GM10248 (cell line): ENCODE data around the gene C16orf95.

ENCODE experiments used
- CTCF ChIA-PET: fragments of 300-600 bp; sonication (Branson Sonifier 250); formaldehyde crosslinking; extraction: SDS; loops from one replicate; lab custom pipeline; 2021; ENCODE audit warnings: antibody characterized with exemption; lab: Yijun Ruan, JAX
- POLR2A ChIA-PET: fragments of 350-650 bp; sonication (Branson Sonifier 250); formaldehyde crosslinking; extraction: SDS; loops from one replicate; lab custom pipeline; 2020; ENCODE audit warnings: antibody characterized with exemption; lab: Yijun Ruan, JAX
- DNase-seq: peaks from one replicate; pipeline ENCODE4 v3.0.0; 2012; ENCODE audit errors: extremely low spot score
- TF ChIP-seq, protein P1 (sequence below): IDR thresholded peaks from 2 replicates; pipeline ENCODE4 v1.5.1; 2012; ENCODE audit warnings: mild to moderate bottlenecking, low read depth; ENCODE audit errors: extremely low read depth, missing control alignments, control extremely low read depth

The C16orf95 gene

DNA sequence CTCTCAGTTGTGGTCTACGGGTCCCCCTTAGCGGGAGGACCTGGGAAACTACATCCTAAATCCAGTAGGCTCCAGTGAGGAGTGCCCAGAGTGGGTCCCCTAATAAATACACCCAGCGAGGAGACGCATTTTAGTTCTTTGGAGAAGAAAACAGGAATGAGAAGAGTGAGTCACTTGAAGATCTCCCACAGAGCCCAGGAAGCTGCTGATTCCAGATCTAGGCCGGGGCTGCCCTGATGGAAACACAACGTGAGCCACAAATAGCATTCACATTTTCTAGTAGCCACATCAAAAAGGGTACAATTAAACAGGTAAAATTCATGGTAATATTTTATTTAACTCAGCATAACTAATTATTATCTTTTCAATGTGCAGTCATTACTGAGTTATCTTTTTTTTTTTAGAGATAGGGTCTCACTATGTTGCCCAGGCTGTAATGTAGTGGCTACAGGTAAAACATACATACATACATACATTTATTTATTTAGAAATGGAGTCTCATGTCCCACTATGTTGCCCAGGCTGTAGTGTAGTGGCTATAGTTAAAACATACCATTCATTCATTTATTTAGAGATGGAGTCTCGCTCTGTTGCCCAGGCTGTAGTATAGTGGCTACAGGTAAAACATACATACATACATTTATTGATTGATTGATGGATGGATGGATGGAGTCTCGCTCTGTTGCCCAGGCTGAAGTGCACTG, 44.9 kb upstream of the C16orf95 start:
- no peak for DNase-seq
- ChIA-PET POLR2A (no interaction called here), CTCF (no interaction called here)
- TF ChIP-seq, protein P1, sequence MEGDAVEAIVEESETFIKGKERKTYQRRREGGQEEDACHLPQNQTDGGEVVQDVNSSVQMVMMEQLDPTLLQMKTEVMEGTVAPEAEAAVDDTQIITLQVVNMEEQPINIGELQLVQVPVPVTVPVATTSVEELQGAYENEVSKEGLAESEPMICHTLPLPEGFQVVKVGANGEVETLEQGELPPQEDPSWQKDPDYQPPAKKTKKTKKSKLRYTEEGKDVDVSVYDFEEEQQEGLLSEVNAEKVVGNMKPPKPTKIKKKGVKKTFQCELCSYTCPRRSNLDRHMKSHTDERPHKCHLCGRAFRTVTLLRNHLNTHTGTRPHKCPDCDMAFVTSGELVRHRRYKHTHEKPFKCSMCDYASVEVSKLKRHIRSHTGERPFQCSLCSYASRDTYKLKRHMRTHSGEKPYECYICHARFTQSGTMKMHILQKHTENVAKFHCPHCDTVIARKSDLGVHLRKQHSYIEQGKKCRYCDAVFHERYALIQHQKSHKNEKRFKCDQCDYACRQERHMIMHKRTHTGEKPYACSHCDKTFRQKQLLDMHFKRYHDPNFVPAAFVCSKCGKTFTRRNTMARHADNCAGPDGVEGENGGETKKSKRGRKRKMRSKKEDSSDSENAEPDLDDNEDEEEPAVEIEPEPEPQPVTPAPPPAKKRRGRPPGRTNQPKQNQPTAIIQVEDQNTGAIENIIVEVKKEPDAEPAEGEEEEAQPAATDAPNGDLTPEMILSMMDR, result no peak

DNA sequence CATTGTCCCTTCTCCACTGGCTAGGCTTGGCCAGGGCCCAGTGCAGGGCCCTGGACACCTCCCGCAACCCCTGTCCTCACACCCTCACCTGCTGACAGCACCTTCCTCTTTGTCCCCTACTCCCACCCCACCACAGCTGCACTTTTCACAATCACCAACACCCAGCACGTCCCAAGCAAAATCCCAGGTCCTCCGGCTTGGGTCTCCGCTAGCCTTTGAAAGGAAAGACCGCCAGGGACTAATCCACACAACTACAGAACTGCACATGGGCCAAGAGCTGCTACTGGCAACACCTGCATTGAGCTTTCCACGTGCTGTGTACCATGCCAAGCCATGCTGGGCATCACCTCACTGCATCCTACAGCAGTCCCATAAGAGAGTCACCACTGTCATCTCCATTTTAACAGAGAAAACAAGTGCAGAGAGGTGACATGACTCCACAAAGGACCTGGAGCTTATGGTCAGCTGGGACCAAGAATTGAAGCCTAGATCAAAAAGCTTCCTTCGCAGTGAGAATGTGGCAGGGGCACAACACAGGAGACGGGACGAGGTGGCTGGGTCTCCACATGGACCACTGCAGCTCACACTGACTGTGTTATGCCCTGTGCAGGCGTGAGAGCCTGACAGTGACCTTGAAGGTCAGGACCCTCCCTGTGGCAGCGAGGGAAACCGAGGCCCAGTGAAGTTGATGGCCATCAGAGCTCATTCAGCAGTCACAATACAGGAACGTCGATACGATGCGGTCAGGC, 43.8 kb upstream of the C16orf95 start:
- ChIA-PET CTCF (interaction anchor here (0.9 to 2.1 kb wide), 2 partner anchors 9 to 22 kb away, joined by 3 to 6 read pairs; partner anchors contain the start of gene FBXO31), POLR2A (no interaction called here)
- TF ChIP-seq, protein P1, result no peak
- no peak for DNase-seq

DNA sequence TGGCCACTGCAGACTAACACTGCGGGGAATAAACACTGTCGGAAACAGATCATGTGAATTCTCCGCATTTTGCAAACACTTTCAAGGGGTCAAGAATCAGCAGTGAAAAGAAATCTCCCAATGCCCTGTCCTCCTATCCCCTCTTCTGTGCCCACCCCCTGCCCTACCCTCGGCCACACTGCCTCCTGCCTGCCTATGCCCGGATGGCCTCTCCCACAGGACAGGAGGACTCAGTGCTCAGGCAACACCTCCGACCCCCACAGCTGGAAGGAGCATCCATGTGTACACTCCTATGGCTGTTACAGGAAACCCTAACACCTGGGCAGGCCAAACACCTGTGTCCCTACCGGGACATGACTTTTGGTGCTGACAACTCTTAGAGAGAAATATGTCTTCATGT, 41.9 kb upstream of the C16orf95 start:
- POLR2A ChIA-PET, result no interaction called here
- CTCF ChIA-PET, result interaction anchor here (0.9 to 1.6 kb wide), 3 partner anchors 10 to 42 kb away, joined by 3 to 7 read pairs (median 3); partner anchors contain the start of gene C16orf95
- TF ChIP-seq, protein P1, result no peak
- DNase-seq, result no peak

DNA sequence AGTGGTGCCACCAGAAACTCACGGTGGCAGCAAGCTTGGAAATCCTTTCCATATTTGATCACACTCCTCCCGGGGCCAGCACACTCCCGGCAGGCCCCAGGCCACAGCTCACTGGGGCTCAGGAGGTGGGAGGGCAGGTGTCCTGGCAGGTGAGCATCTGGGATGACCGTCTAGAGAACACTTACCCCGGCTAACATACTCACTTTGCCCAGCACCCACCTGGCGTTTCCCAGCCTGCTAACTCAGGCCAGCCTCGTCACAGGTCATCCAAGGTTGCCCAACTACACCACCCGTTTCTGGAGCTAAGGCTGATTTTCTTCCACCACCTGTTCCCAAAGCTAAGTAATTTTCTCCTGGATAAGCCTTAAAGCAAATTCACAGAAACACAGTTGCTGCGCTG, 41.5 kb upstream of the C16orf95 start:
- POLR2A ChIA-PET, result no interaction called here
- TF ChIP-seq, protein P1, result no peak
- DNase-seq, result no peak
- CTCF ChIA-PET, result interaction anchor here (1.3 to 1.6 kb wide), 2 partner anchors 9 to 41 kb away, joined by 3 to 7 read pairs; partner anchors contain the start of gene C16orf95

GRCh38 chr16:87358250-87358649, 41.1 kb upstream of the C16orf95 start:
- ChIA-PET POLR2A (interaction anchor here (0.5 kb wide), 1 partner anchor 23 kb away, joined by 4 read pairs; no protein-coding TSS in a partner anchor), CTCF (interaction anchor here (1.5 to 1.6 kb wide), 3 partner anchors 9 to 34 kb away, joined by 4 to 7 read pairs (median 6); no protein-coding TSS in a partner anchor)

DNA sequence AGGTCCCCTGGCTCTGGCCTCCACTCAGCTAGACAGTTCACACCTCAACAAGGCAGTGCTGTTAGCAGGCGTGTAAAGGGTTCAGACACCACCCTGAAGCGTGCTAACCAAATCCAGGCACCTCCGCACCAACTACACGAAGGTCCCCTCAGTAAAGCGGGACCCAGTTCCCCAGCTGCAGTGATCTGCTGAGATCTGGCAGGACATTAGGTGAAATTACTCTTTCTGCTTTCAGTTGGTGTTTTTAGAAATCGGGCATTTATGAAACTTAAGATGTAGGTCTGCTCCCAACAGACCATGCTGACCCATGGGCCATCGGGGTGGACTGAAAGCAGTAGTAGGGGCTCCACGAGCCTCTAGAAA, 39.3 kb upstream of the C16orf95 start:
- TF ChIP-seq, protein P1, result no peak
- ChIA-PET POLR2A (interaction anchor here (0.6 kb wide), 1 partner anchor 97 kb away, joined by 3 read pairs; no protein-coding TSS in a partner anchor), CTCF (interaction anchor here (1.5 to 1.6 kb wide), 3 partner anchors 14 to 38 kb away, joined by 4 to 6 read pairs (median 5); no protein-coding TSS in a partner anchor)
- no peak for DNase-seq

More at GRCh38 chr16:87358250-87358649, 41.1 kb upstream of the C16orf95 start:
- TF ChIP-seq, protein P1, result no peak
- no peak for DNase-seq
